ENCODE results near the gene TRPM8. TPM values are rescaled to one million over a fixed set of nuclear protein-coding genes. Genes with fewer than 3 reads are reported as not detected.
A peak's percentile ranks its signal among the peaks of the same experiment; 100 is the strongest.
"Not testable (repeated sequence)": the region's sequence is repeated elsewhere in the genome, so short reads cannot be mapped to it uniquely, and the experiment has no call there.

TRPM8 gene
- total RNA-seq = 2.5 TPM
- not detected for polyA plus RNA-seq (ENCODE audit: insufficient read depth, low read depth, low replicate concordance)
- long read RNA-seq, donor 1 = 0 reads
- long read RNA-seq, donor 2 = 0 reads
- long read RNA-seq, donor 3, partial matches to known transcripts = 14 of 14 reads
- long read RNA-seq, donor 3, other reads (novel, unspliced or antisense) = 0 of 14 reads
- long read RNA-seq, donor 4 = 0 reads
- long read RNA-seq, donor 5 = 0 reads
- long read RNA-seq, donor 6 = 0 reads
- long read RNA-seq, donor 7, partial matches to known transcripts = 0 of 1 reads
- long read RNA-seq, donor 7, other reads (novel, unspliced or antisense) = 1 of 1 reads
- long read RNA-seq, donor 8 = 0 reads
- long read RNA-seq, donor 9 = 0 reads
- long read RNA-seq, donor 10 = 0 reads

DNA sequence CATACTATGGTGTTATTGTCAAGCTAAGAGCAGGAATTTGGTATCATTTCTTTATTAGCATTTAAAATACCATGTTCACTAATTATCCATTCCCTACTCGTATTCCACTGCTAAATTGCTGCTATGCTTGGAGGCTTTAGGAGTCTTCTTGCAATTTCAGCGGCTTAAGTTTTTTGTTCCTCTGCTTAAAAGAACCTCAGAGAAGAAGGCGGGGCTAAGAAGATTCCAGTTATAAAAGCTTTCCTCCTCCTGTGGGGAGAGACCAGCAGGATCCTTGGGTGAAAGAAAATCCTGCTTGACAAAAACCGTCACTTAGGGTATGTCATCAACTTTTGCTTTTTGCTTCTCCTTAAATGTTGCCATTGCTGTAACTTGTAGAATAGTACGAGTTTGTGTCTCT, at the start of gene TRPM8:
TRPM8 (plus strand) TSS at position 258 of the 400 bp plus-strand sequence. CDS start 9,165 bp downstream, outside the sequence.
- H3K9ac ChIP-seq (ENCODE audit: low read length in 3 of 3) = no peak within 1 kb of the TSS
- H3K9me3 ChIP-seq (ENCODE audit: control insufficient read depth in 2 of 3, insufficient read depth in 1 of 3, low read length in 3 of 3) = no peaks in the 10 kb centered on the region
- no peak for DNase-seq
- H3K4me1 ChIP-seq (ENCODE audit: control insufficient read depth in 2 of 3, insufficient read depth in 2 of 3, low read depth in 1 of 3, low read length in 3 of 3) = no peaks in the 10 kb centered on the region
- FAIRE-seq = no peak
- no peak within 1 kb of the TSS for H3K27ac ChIP-seq (ENCODE audit: low read depth in 2 of 2, low read length in 2 of 2)
- intact Hi-C loops (cut with DNase I) = no loop called here
- no peaks in the 10 kb centered on the region for H3K27me3 ChIP-seq (ENCODE audit: control insufficient read depth, insufficient read depth, low read length)
- no peak for TF ChIP-seq CTCF (IDR thresholded peaks at IDR 0.05; ENCODE audit: borderline replicate concordance, extremely low read depth, insufficient read depth)
- H3K36me3 ChIP-seq (ENCODE audit: control insufficient read depth in 2 of 3, insufficient read depth in 3 of 3, low read length in 3 of 3) = no peaks in the 10 kb centered on the region
- no peak within 1 kb of the TSS for H3K4me3 ChIP-seq (ENCODE audit: low read length in 3 of 3)

GRCh38 chr2:233867993-233868532, 49.1 kb upstream of the TRPM8 start, which contains the start of gene MSL3B:
TSS of gene MSL3B (minus strand) at chr2:233868386.
- DNase-seq (peak; percentile 30 to 74 (median 59)), FAIRE-seq (no peak)
- Histone ChIP-seq H3K9ac (ENCODE audit: low read length in 3 of 3) (peak within 1 kb of the TSS in 1 of 3 donors; percentile 43), H3K4me3 (ENCODE audit: low read length in 3 of 3) (peak within 1 kb of the TSS; percentile 58 to 75 (median 68)), H3K4me1 (ENCODE audit: control insufficient read depth in 2 of 3, insufficient read depth in 2 of 3, low read depth in 1 of 3, low read length in 3 of 3) (no peaks in the 10 kb centered on the region), H3K36me3 (ENCODE audit: control insufficient read depth in 2 of 3, insufficient read depth in 3 of 3, low read length in 3 of 3) (no peaks in the 10 kb centered on the region), H3K27ac (ENCODE audit: low read depth in 2 of 2, low read length in 2 of 2) (no peak within 1 kb of the TSS), H3K9me3 (ENCODE audit: control insufficient read depth in 2 of 3, insufficient read depth in 1 of 3, low read length in 3 of 3) (peaks cover 0 to 9% (median 0%) of the 10 kb centered on the region in 3 donors), H3K27me3 (ENCODE audit: control insufficient read depth, insufficient read depth, low read length) (no peaks in the 10 kb centered on the region)
- TF ChIP-seq CTCF (IDR thresholded peaks at IDR 0.05; ENCODE audit: borderline replicate concordance, extremely low read depth, insufficient read depth) = no peak
- intact Hi-C loops (cut with DNase I) = no loop called here

DNA sequence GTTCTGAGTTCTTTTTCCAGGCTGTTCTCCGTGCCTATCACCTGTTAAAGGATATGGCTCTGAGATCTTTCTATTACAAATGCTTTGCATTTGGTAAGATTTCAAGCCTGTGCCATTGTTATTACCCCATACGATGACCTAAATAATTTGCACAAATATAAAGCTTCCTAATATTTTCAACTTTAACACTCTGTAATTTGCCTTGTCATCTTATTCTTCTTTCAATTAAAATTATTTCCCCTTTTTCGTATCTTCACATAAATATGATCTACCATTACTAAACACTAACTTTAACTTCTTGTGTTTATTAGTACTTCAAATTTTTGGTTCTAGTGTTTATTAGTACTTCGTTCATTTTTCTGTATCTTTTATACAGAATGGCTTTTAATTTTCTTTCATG, 45.7 kb upstream of the TRPM8 start:
- no peak for DNase-seq
- Histone ChIP-seq H3K9ac (ENCODE audit: low read length in 3 of 3) (no peak overlapping the region), H3K27me3 (ENCODE audit: control insufficient read depth, insufficient read depth, low read length) (no peaks in the 10 kb centered on the region), H3K4me3 (ENCODE audit: low read length in 3 of 3) (no peak overlapping the region), H3K9me3 (ENCODE audit: control insufficient read depth in 2 of 3, insufficient read depth in 1 of 3, low read length in 3 of 3) (peaks cover 0 to 9% (median 0%) of the 10 kb centered on the region in 3 donors), H3K27ac (ENCODE audit: low read depth in 2 of 2, low read length in 2 of 2) (no peak overlapping the region), H3K36me3 (ENCODE audit: control insufficient read depth in 2 of 3, insufficient read depth in 3 of 3, low read length in 3 of 3) (no peaks in the 10 kb centered on the region), H3K4me1 (ENCODE audit: control insufficient read depth in 2 of 3, insufficient read depth in 2 of 3, low read depth in 1 of 3, low read length in 3 of 3) (no peaks in the 10 kb centered on the region)
- no peak for FAIRE-seq
- TF ChIP-seq CTCF (IDR thresholded peaks at IDR 0.05; ENCODE audit: borderline replicate concordance, extremely low read depth, insufficient read depth) = no peak
- intact Hi-C loops (cut with DNase I) = no loop called here

DNA sequence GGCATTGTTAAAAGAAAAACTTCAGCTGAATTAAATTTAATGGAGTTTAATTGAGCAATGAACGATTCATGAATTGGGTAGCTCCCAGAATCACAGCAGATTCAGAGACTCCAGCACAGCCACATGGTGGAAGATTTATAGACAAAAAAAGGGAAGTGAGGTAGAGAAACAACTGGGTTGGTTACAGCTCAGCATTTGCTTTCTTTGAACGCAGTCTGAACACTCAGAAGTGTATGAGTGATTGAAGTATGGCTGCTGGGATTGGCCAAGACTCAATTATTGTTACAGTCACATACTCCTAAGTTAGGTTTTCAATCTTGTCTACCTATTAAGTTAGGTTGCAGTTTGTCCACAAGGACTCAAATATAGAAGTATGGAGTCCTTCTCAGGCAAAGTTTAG, 45.0 kb upstream of the TRPM8 start:
- peaks cover 0 to 13% (median 0%) of the 10 kb centered on the region in 3 donors for H3K9me3 ChIP-seq (ENCODE audit: control insufficient read depth in 2 of 3, insufficient read depth in 1 of 3, low read length in 3 of 3)
- intact Hi-C loops (cut with DNase I); H3K4me3 ChIP-seq (ENCODE audit: low read length in 3 of 3); DNase-seq; FAIRE-seq; H3K9ac ChIP-seq (ENCODE audit: low read length in 3 of 3); H3K27ac ChIP-seq (ENCODE audit: low read depth in 2 of 2, low read length in 2 of 2); H3K27me3 ChIP-seq (ENCODE audit: control insufficient read depth, insufficient read depth, low read length); H3K4me1 ChIP-seq (ENCODE audit: control insufficient read depth in 2 of 3, insufficient read depth in 2 of 3, low read depth in 1 of 3, low read length in 3 of 3); H3K36me3 ChIP-seq (ENCODE audit: control insufficient read depth in 2 of 3, insufficient read depth in 3 of 3, low read length in 3 of 3): not testable (repeated sequence)

All from kidney (tissue), 22 donors.